ENCODE results near the gene RTN4R. TPM values are rescaled to one million over a fixed set of nuclear protein-coding genes. Genes with fewer than 3 reads are reported as not detected.
"Not testable (repeated sequence)": the region's sequence is repeated elsewhere in the genome, so short reads cannot be mapped to it uniquely, and the experiment has no call there.

RTN4R gene
- total RNA-seq, 1 experiment from 2014 or later = 11.1 TPM

GRCh38 chr22:20291249-20291586 lies 23.1 kb upstream of the RTN4R start:
- no peaks in the 10 kb centered on the region for H3K4me1 ChIP-seq
- H3K36me3 ChIP-seq (ENCODE audit: control insufficient read depth, insufficient read depth, low read length) = no peaks in the 10 kb centered on the region
- BruUV-seq (replicated peaks) = no TSS peak
- H3K27me3 ChIP-seq (replicated peaks; ENCODE audit: control insufficient read depth, insufficient read depth, low read length) = no peaks in the 10 kb centered on the region; the same call in 1 of the 2 replicates
- Mint-ChIP-seq H3K27ac (ENCODE audit: unreplicated experiment) (no peak overlapping the region), H3K27me3 (ENCODE audit: insufficient read depth, unreplicated experiment) (peaks cover 8% of the 10 kb centered on the region), H3K4me3 (ENCODE audit: unreplicated experiment) (no peak overlapping the region), H3K9me3 (ENCODE audit: unreplicated experiment) (no peaks in the 10 kb centered on the region), H3K36me3 (ENCODE audit: insufficient read depth, unreplicated experiment) (no peaks in the 10 kb centered on the region), H3K4me1 (ENCODE audit: low read depth, unreplicated experiment) (no peaks in the 10 kb centered on the region)
- intact Hi-C loops (cut with micrococcal nuclease; ENCODE audit: unreplicated experiment) = no loop called here
- ChIA-PET CTCF (interaction anchor here (1.4 kb wide), 1 partner anchor 134 kb away, joined by 4 read pairs; no protein-coding TSS in a partner anchor), POLR2A (no interaction called here)
- no peak for TF ChIP-seq CTCF (IDR thresholded peaks at IDR 0.05; ENCODE audit: insufficient read depth in 1 of 2, low read depth in 1 of 2, low read length in 1 of 2, severe bottlenecking in 1 of 2, unreplicated experiment in 1 of 2)
- no peaks in the 10 kb centered on the region for H3K9me3 ChIP-seq
- DNase-seq = no peak
- no peak overlapping the region for H3K4me3 ChIP-seq (ENCODE audit: low read depth, low read length)

GRCh38 chr22:20290578-20291248 lies 22.6 kb upstream of the RTN4R start:
- peaks cover 8% of the 10 kb centered on the region for H3K27me3 Mint-ChIP-seq (ENCODE audit: insufficient read depth, unreplicated experiment)

GRCh38 chr22:20290045-20290392 lies 21.9 kb upstream of the RTN4R start:
- POLR2A ChIA-PET = no interaction called here
- H3K9me3 Mint-ChIP-seq (ENCODE audit: unreplicated experiment) = no peaks in the 10 kb centered on the region
- no peaks in the 10 kb centered on the region for H3K9me3 ChIP-seq

More at GRCh38 chr22:20290578-20291248, 22.6 kb upstream of the RTN4R start:
- Mint-ChIP-seq H3K36me3 (ENCODE audit: insufficient read depth, unreplicated experiment) (no peaks in the 10 kb centered on the region), H3K4me1 (ENCODE audit: low read depth, unreplicated experiment) (no peaks in the 10 kb centered on the region), H3K27ac (ENCODE audit: unreplicated experiment) (no peak overlapping the region), H3K4me3 (ENCODE audit: unreplicated experiment) (no peak overlapping the region), H3K9me3 (ENCODE audit: unreplicated experiment) (no peaks in the 10 kb centered on the region)
- ChIA-PET POLR2A (no interaction called here), CTCF (no interaction called here)
- H3K36me3 ChIP-seq (ENCODE audit: control insufficient read depth, insufficient read depth, low read length) = no peaks in the 10 kb centered on the region
- H3K4me1 ChIP-seq = no peaks in the 10 kb centered on the region
- TF ChIP-seq CTCF (IDR thresholded peaks at IDR 0.05; ENCODE audit: insufficient read depth in 1 of 2, low read depth in 1 of 2, low read length in 1 of 2, severe bottlenecking in 1 of 2, unreplicated experiment in 1 of 2) = no peak
- no peaks in the 10 kb centered on the region for H3K9me3 ChIP-seq
- H3K4me3 ChIP-seq (ENCODE audit: low read depth, low read length) = no peak overlapping the region
- H3K27me3 ChIP-seq (replicated peaks; ENCODE audit: control insufficient read depth, insufficient read depth, low read length) = no peaks in the 10 kb centered on the region; the same call in 1 of the 2 replicates
- DNase-seq = no peak
- no TSS peak for BruUV-seq (replicated peaks)
- intact Hi-C loops (cut with micrococcal nuclease; ENCODE audit: unreplicated experiment) = no loop called here

GRCh38 chr22:20289182-20290044 lies 21.3 kb upstream of the RTN4R start:
- intact Hi-C loops (cut with micrococcal nuclease; ENCODE audit: unreplicated experiment); H3K4me1 Mint-ChIP-seq (ENCODE audit: low read depth, unreplicated experiment); H3K27ac Mint-ChIP-seq (ENCODE audit: unreplicated experiment); BruUV-seq (replicated peaks); H3K9me3 Mint-ChIP-seq (ENCODE audit: unreplicated experiment); CTCF ChIA-PET; H3K27me3 ChIP-seq (replicated peaks; ENCODE audit: control insufficient read depth, insufficient read depth, low read length); H3K27me3 Mint-ChIP-seq (ENCODE audit: insufficient read depth, unreplicated experiment); H3K9me3 ChIP-seq; H3K4me1 ChIP-seq; H3K4me3 Mint-ChIP-seq (ENCODE audit: unreplicated experiment); POLR2A ChIA-PET; H3K4me3 ChIP-seq (ENCODE audit: low read depth, low read length); DNase-seq; H3K36me3 Mint-ChIP-seq (ENCODE audit: insufficient read depth, unreplicated experiment); H3K36me3 ChIP-seq (ENCODE audit: control insufficient read depth, insufficient read depth, low read length): not testable (repeated sequence)

More at GRCh38 chr22:20290045-20290392, 21.9 kb upstream of the RTN4R start:
- no peak for TF ChIP-seq CTCF (IDR thresholded peaks at IDR 0.05; ENCODE audit: insufficient read depth in 1 of 2, low read depth in 1 of 2, low read length in 1 of 2, severe bottlenecking in 1 of 2, unreplicated experiment in 1 of 2)
- Histone ChIP-seq H3K27me3 (replicated peaks; ENCODE audit: control insufficient read depth, insufficient read depth, low read length) (no peaks in the 10 kb centered on the region), H3K4me1 (no peaks in the 10 kb centered on the region), H3K4me3 (ENCODE audit: low read depth, low read length) (no peak overlapping the region), H3K36me3 (ENCODE audit: control insufficient read depth, insufficient read depth, low read length) (no peaks in the 10 kb centered on the region)
- no peaks in the 10 kb centered on the region for H3K4me1 Mint-ChIP-seq (ENCODE audit: low read depth, unreplicated experiment)
- no peak for DNase-seq
- H3K4me3 Mint-ChIP-seq (ENCODE audit: unreplicated experiment) = no peak overlapping the region
- intact Hi-C loops (cut with micrococcal nuclease; ENCODE audit: unreplicated experiment) = no loop called here
- CTCF ChIA-PET = no interaction called here
- peaks cover 8% of the 10 kb centered on the region for H3K27me3 Mint-ChIP-seq (ENCODE audit: insufficient read depth, unreplicated experiment)
- no TSS peak for BruUV-seq (replicated peaks)
- no peaks in the 10 kb centered on the region for H3K36me3 Mint-ChIP-seq (ENCODE audit: insufficient read depth, unreplicated experiment)
- no peak overlapping the region for H3K27ac Mint-ChIP-seq (ENCODE audit: unreplicated experiment)

All from Caco-2 (cell line).